Peyer's patch (tissue), 4 donors: ENCODE results near the gene BCL11A.

Experiments
- POLR2A ChIP-seq, 2 donors: fragments of 450-650 bp; IDR thresholded peaks; one replicate each; pipeline ENCODE4 v1.5.1; 2017; ENCODE audit warnings: antibody characterized with exemption in 2 of 2, mild to moderate bottlenecking in 2 of 2, moderate library complexity in 2 of 2
- TF ChIP-seq, protein P1 (sequence below), 6 experiments: fragments of 450-650 bp in 4 of 6; fragments of 200-600 bp in 2 of 6; sonication (generic) in 1 of 6; IDR thresholded peaks; one replicate each; pipeline ENCODE4 v1.5.1; 2017 to 2019; ENCODE audit warnings: antibody characterized with exemption in 6 of 6, mild to moderate bottlenecking in 3 of 6, moderate library complexity in 1 of 6

DNA sequence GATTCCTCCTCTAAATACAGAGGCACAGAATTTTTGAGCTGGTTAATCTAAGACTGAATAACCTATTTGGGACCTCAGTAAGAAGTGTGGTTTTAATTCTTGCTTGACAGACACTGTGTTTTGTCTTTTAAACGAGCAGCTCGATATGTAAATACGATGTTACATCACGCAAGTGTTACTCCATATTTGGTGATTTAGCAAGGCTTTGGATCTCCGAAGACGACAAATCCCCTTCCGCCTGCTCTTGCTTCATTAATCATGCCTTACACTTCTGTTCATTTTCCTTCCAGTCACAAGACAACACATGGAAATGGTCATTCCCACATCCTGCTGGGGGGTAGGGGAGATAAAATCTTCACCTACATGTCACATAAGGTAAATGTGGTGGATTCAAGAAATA is 9.4 kb downstream of the BCL11A start:
- TF ChIP-seq, protein P1, sequence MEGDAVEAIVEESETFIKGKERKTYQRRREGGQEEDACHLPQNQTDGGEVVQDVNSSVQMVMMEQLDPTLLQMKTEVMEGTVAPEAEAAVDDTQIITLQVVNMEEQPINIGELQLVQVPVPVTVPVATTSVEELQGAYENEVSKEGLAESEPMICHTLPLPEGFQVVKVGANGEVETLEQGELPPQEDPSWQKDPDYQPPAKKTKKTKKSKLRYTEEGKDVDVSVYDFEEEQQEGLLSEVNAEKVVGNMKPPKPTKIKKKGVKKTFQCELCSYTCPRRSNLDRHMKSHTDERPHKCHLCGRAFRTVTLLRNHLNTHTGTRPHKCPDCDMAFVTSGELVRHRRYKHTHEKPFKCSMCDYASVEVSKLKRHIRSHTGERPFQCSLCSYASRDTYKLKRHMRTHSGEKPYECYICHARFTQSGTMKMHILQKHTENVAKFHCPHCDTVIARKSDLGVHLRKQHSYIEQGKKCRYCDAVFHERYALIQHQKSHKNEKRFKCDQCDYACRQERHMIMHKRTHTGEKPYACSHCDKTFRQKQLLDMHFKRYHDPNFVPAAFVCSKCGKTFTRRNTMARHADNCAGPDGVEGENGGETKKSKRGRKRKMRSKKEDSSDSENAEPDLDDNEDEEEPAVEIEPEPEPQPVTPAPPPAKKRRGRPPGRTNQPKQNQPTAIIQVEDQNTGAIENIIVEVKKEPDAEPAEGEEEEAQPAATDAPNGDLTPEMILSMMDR (IDR thresholded peaks at IDR 0.05), result no peak
- TF ChIP-seq POLR2A (IDR thresholded peaks at IDR 0.05), result no peak
